Measurements from ENCODE around the gene PLAAT2.

PLAAT2 gene

GRCh38 chr11:63512816-63513215, 50.4 kb downstream of the PLAAT2 start:
- no peak for DNase-seq

GRCh38 chr11:63511048-63511748, 52.0 kb downstream of the PLAAT2 start:
- no peak for DNase-seq

- no peak for DNase-seq
These were observed 52.7 kb downstream of the PLAAT2 start for GRCh38 chr11:63510360-63511047.

GRCh38 chr11:63508745-63509144, 54.4 kb downstream of the PLAAT2 start:
- no peak for DNase-seq

DNA sequence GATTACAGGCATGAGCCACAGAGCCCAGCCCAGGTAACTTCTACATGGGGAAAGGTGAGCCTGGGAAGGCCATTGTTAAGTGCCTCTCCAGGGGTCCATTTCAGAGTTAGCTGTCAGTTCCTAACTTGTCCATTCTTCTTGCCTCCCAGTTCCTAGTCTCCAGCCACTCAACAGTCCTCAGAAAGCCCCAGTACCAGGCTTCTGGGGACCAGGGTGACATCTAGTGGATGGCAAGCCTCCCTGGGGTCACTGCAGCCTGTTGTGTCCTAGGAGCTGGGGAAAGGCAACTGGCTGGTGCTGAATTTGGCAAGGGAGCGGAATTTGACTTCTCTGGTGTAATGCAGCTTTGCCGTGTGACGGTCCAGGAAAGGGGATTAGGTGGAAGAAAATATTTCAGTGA, 55.2 kb downstream of the PLAAT2 start:
- DNase-seq, result no peak

DNA sequence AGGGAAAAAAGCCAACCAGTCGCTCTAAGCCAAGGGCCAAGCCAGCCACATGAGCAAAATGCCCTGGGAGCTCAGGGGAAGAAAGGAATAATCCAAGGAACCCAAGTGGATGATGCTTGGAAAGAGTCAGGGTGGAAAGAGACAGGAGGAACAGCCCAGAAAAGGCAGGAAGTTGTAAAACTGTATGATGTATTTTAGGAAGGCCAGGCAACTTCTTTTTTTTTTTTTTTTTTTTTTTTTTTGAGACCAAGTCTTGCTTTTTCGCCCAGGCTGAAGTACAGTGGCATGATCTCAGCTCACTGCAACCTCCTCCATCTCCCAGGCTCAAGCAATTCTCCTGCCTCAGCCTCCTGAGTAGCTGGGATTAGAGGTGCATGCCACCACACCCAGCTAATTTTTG, 55.7 kb downstream of the PLAAT2 start:
- no peak for DNase-seq

DNA sequence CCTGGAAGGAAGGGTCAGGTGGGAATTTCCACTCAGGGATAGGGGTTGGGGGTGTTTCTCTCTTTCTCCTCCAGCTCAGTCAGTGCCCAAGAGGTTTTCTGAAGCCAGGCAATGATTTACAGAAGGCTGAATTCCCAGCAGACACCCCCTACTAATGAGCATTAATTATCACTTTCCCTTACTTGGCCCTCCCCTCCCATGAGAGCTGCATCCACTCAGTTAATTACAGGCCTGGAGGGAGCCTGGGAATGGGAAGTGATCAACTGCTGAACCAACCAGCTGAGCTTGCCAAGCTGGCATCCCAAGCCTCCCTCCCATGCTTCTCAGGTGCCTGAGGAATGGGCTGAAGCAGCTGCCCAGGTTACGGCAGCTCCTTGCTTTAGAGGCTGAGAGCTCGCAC, 56.3 kb downstream of the PLAAT2 start:
- no peak for DNase-seq

- no peak for DNase-seq
These were observed 57.2 kb downstream of the PLAAT2 start, which contains the start of gene LGALS12 for GRCh38 chr11:63505857-63506528. Gene LGALS12, plus strand, starts transcription at chr11:63506084. Its CDS starts 375 bp downstream, at chr11:63506459.

- no peak for DNase-seq
These were observed 58.1 kb downstream of the PLAAT2 start for GRCh38 chr11:63504933-63505586.

- no peak for DNase-seq
These were observed 59.1 kb downstream of the PLAAT2 start for GRCh38 chr11:63504054-63504453.

- no peak for DNase-seq
These were observed 59.7 kb downstream of the PLAAT2 start for GRCh38 chr11:63503492-63503891.

Measured in NCI-H187 (cell line).